DND-41 (cell line): ENCODE data around the gene PRKRIP1.
"Not testable (repeated sequence)": the region's sequence is repeated elsewhere in the genome, so short reads cannot be mapped to it uniquely, and the experiment has no call there.

Source experiments
- EZH2 ChIP-seq: IDR thresholded peaks from 3 replicates; pipeline ENCODE4 v1.6.1; 2012; ENCODE audit warnings: borderline replicate concordance, low read depth, mild to moderate bottlenecking, moderate library complexity, low read length, inconsistent platforms; ENCODE audit not compliant: severe bottlenecking
- TF ChIP-seq, protein P1 (sequence below): IDR thresholded peaks from 2 replicates; pipeline ENCODE4 v1.5.1; 2012; ENCODE audit warnings: borderline replicate concordance, low read length, moderate library complexity, mild to moderate bottlenecking; ENCODE audit not compliant: poor library complexity, severe bottlenecking; ENCODE audit errors: extremely low read depth

DNA sequence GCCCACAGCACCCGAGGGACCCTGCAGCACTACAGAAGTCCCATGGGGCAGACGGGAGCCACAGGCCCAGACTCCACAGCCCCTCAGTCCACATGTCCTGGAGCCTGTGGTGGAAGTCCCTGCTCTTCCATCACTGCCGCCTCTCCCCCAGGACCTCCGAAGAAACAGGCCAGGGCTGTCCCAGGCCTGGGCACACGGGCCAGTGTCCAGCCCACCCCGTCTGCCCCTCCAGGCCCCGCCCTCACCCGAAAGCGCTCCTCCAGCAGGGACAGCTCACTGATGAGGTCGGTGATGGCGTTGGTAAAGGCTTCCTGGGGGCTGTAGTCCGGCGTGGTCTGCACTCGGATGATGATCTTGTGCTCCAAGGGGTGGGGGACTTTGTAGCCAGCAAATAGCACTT lies 78.0 kb downstream of the PRKRIP1 start:
- TF ChIP-seq, protein P1, sequence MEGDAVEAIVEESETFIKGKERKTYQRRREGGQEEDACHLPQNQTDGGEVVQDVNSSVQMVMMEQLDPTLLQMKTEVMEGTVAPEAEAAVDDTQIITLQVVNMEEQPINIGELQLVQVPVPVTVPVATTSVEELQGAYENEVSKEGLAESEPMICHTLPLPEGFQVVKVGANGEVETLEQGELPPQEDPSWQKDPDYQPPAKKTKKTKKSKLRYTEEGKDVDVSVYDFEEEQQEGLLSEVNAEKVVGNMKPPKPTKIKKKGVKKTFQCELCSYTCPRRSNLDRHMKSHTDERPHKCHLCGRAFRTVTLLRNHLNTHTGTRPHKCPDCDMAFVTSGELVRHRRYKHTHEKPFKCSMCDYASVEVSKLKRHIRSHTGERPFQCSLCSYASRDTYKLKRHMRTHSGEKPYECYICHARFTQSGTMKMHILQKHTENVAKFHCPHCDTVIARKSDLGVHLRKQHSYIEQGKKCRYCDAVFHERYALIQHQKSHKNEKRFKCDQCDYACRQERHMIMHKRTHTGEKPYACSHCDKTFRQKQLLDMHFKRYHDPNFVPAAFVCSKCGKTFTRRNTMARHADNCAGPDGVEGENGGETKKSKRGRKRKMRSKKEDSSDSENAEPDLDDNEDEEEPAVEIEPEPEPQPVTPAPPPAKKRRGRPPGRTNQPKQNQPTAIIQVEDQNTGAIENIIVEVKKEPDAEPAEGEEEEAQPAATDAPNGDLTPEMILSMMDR, result not testable (repeated sequence)
- TF ChIP-seq EZH2, result not testable (repeated sequence)
